BLaER1 treated with 17β-estradiol and CSF1 and Interleukin-3, amounts not matched to agents 10 nM and 100 nM (cell line): ENCODE data around the gene TCHP.
"Not testable (repeated sequence)": the region's sequence is repeated elsewhere in the genome, so short reads cannot be mapped to it uniquely, and the experiment has no call there.

Experiments used
- H3K27ac ChIP-seq, 11 experiments: shearing (Covaris generic); formaldehyde crosslinking; 2 replicates each; pipeline ENCODE4 v1.8.1; 2022
- H3K27me3 ChIP-seq, 11 experiments: shearing (Covaris generic); formaldehyde crosslinking; 2 replicates each; pipeline ENCODE4 v1.8.1; 2022
- H3K36me3 ChIP-seq, 11 experiments: shearing (Covaris generic); formaldehyde crosslinking; 2 replicates each; pipeline ENCODE4 v1.8.1; 2022
- H3K4me1 ChIP-seq, 10 experiments: shearing (Covaris generic); formaldehyde crosslinking; 2 replicates each; pipeline ENCODE4 v1.8.1; 2022
- H3K4me2 ChIP-seq, 11 experiments: shearing (Covaris generic); formaldehyde crosslinking; 2 replicates each; pipeline ENCODE4 v1.8.1; 2022
- H3K4me3 ChIP-seq, 10 experiments: shearing (Covaris generic); formaldehyde crosslinking; 2 replicates each; pipeline ENCODE4 v1.8.1; 2022
- H3K9ac ChIP-seq, 11 experiments: shearing (Covaris generic); formaldehyde crosslinking; 2 replicates each; pipeline ENCODE4 v1.8.1; 2022
- H3K9me3 ChIP-seq, 11 experiments: shearing (Covaris generic); formaldehyde crosslinking; replicated peaks in 1 of 11; 2 replicates each; pipeline ENCODE4 v1.8.1; 2022
- H4K20me1 ChIP-seq, 11 experiments: shearing (Covaris generic); formaldehyde crosslinking; 2 replicates each; pipeline ENCODE4 v1.8.1; 2022
- Cebpa-rat ChIP-seq, 11 experiments: shearing (Covaris generic); IDR thresholded peaks; 2 replicates each; pipeline ENCODE4 v1.8.1; 2022

The TCHP gene, protein sequence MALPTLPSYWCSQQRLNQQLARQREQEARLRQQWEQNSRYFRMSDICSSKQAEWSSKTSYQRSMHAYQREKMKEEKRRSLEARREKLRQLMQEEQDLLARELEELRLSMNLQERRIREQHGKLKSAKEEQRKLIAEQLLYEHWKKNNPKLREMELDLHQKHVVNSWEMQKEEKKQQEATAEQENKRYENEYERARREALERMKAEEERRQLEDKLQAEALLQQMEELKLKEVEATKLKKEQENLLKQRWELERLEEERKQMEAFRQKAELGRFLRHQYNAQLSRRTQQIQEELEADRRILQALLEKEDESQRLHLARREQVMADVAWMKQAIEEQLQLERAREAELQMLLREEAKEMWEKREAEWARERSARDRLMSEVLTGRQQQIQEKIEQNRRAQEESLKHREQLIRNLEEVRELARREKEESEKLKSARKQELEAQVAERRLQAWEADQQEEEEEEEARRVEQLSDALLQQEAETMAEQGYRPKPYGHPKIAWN

GRCh38 chr12:109899783-109900751, at the start of gene TCHP:
TSS of gene TCHP (plus strand) at chr12:109900274. CDS start at chr12:109903027, 2,753 bp downstream.
- H3K9me3 ChIP-seq: no peaks in the 10 kb centered on the region
- peak within 1 kb of the TSS; percentile 79 to 88 (median 80) for H3K4me3 ChIP-seq
- peak within 1 kb of the TSS; percentile 87 to 93 (median 90) for H3K9ac ChIP-seq
- H4K20me1 ChIP-seq: peaks cover 0 to 19% (median 0%) of the 10 kb centered on the region in 11 experiments; a peak in 5 of 22 replicates
- H3K4me2 ChIP-seq: peak within 1 kb of the TSS; percentile 90 to 97 (median 95)
- peaks cover 24 to 36% (median 27%) of the 10 kb centered on the region in 11 experiments for H3K36me3 ChIP-seq
- no peaks in the 10 kb centered on the region for H3K27me3 ChIP-seq
- peaks cover 17 to 30% (median 22%) of the 10 kb centered on the region in 10 experiments for H3K4me1 ChIP-seq
- no peak for TF ChIP-seq Cebpa-rat (IDR thresholded peaks at IDR 0.05)
- peak within 1 kb of the TSS; percentile 75 to 92 (median 89) for H3K27ac ChIP-seq

GRCh38 chr12:109850518-109850917, 49.6 kb upstream of the TCHP start:
- H3K9ac ChIP-seq, H4K20me1 ChIP-seq, H3K27me3 ChIP-seq, H3K27ac ChIP-seq, H3K9me3 ChIP-seq, H3K4me3 ChIP-seq: not testable (repeated sequence)
- H3K4me1 ChIP-seq: peaks cover 10 to 41% (median 25%) of the 10 kb centered on the region in 10 experiments
- peaks cover 12 to 34% (median 21%) of the 10 kb centered on the region in 11 experiments; a peak in 18 of 22 replicates for H3K36me3 ChIP-seq
- H3K4me2 ChIP-seq: 0 out of 22 replicates have a peak overlapping the region, but pooled peaks of 1 of the 11 experiments have one; percentile 22

- Histone ChIP-seq H3K4me2 (no peak overlapping the region), H3K9ac (no peak overlapping the region), H3K27ac (no peak overlapping the region), H3K9me3 (no peaks in the 10 kb centered on the region), H4K20me1 (peaks cover 0 to 5% (median 0%) of the 10 kb centered on the region in 11 experiments; a peak in 2 of 22 replicates), H3K27me3 (no peaks in the 10 kb centered on the region), H3K36me3 (peaks cover 22 to 68% (median 51%) of the 10 kb centered on the region in 11 experiments), H3K4me3 (no peak overlapping the region), H3K4me1 (peaks cover 0 to 12% (median 6%) of the 10 kb centered on the region in 10 experiments; a peak in 9 of 20 replicates)
- no peak for TF ChIP-seq Cebpa-rat (IDR thresholded peaks at IDR 0.05)
Observed at GRCh38 chr12:109855377-109855776, 44.7 kb upstream of the TCHP start.

DNA sequence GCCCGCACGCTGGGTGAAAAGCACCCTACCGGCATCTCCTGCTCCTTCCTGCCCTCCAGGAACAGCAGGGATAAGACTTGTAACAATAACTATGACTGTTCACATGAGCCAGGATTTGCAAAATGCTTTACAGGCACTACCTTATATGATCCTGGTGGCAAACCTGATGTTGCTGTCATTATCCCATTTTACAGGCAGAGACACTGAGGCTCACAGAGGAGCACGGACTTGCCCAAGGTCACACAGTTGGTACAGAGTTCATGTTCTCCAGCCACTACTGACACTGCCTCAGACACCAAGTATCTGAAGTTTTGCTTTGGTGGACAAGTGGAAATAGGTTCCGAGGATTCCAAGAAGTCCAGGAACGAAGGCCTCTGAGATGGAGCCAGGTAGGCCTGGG, 42.4 kb upstream of the TCHP start:
- Histone ChIP-seq H3K36me3 (peaks cover 22 to 76% (median 53%) of the 10 kb centered on the region in 11 experiments), H3K9me3 (no peaks in the 10 kb centered on the region), H3K4me2 (no peak overlapping the region), H4K20me1 (peaks cover 0 to 15% (median 0%) of the 10 kb centered on the region in 11 experiments; a peak in 5 of 22 replicates), H3K4me1 (peaks cover 0 to 8% (median 6%) of the 10 kb centered on the region in 10 experiments; a peak in 6 of 20 replicates), H3K27me3 (no peaks in the 10 kb centered on the region), H3K9ac (no peak overlapping the region), H3K27ac (no peak overlapping the region), H3K4me3 (no peak overlapping the region)
- no peak for TF ChIP-seq Cebpa-rat (IDR thresholded peaks at IDR 0.05)

DNA sequence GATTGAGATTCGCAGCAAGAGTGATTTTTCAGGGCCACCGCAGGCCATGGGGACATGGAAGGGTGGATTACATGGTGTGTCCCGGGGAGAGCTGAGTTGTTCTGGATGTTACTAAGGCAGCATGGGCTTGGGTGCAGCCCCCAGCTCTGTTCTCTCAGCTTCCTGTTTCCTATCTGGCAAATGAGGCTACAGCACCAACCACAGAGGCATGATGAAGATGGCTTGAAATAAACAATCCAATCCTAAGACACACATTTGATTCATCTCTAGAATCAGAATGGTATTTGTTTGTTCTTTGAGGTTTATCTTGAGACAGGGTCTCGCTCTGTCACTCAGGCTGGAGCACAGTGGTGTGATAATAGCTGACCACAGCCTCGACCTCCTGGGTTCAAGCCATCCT, 41.3 kb upstream of the TCHP start:
- H4K20me1 ChIP-seq: peaks cover 0 to 16% (median 4%) of the 10 kb centered on the region in 11 experiments; a peak in 10 of 22 replicates
- H3K4me1 ChIP-seq: peaks cover 0 to 10% (median 7%) of the 10 kb centered on the region in 10 experiments; a peak in 8 of 20 replicates

GRCh38 chr12:109860977-109861376, 39.1 kb upstream of the TCHP start:
- Histone ChIP-seq H3K4me3 (no peak overlapping the region), H3K9ac (no peak overlapping the region), H3K4me2 (no peak overlapping the region), H3K36me3 (peaks cover 9 to 51% (median 34%) of the 10 kb centered on the region in 11 experiments), H3K27me3 (no peaks in the 10 kb centered on the region), H3K4me1 (peaks cover 8 to 26% (median 19%) of the 10 kb centered on the region in 10 experiments; a peak in 18 of 20 replicates), H3K27ac (no peak overlapping the region), H4K20me1 (peaks cover 0 to 31% (median 12%) of the 10 kb centered on the region in 11 experiments; a peak in 12 of 22 replicates), H3K9me3 (no peaks in the 10 kb centered on the region)
- no peak for TF ChIP-seq Cebpa-rat (IDR thresholded peaks at IDR 0.05)

More for the DNA sequence above, 41.3 kb upstream of the TCHP start:
- H3K9me3 ChIP-seq: no peaks in the 10 kb centered on the region
- H3K4me2 ChIP-seq: peak overlapping the region in 1 of 11 experiments; percentile 36; a peak in 1 of 22 replicates
- no peaks in the 10 kb centered on the region for H3K27me3 ChIP-seq
- 0 out of 22 replicates have a peak overlapping the region, but pooled peaks of 1 of the 11 experiments have one; percentile 28 for H3K27ac ChIP-seq
- peaks cover 22 to 73% (median 53%) of the 10 kb centered on the region in 11 experiments for H3K36me3 ChIP-seq
- 0 out of 22 replicates have a peak overlapping the region, but pooled peaks of 1 of the 11 experiments have one; percentile 9 for H3K9ac ChIP-seq
- H3K4me3 ChIP-seq: no peak overlapping the region
- no peak for TF ChIP-seq Cebpa-rat (IDR thresholded peaks at IDR 0.05)

- no peak for TF ChIP-seq Cebpa-rat (IDR thresholded peaks at IDR 0.05)
- Histone ChIP-seq H3K4me3 (no peak overlapping the region), H3K36me3 (peaks cover 9 to 43% (median 28%) of the 10 kb centered on the region in 11 experiments), H3K4me1 (peaks cover 8 to 26% (median 19%) of the 10 kb centered on the region in 10 experiments; a peak in 18 of 20 replicates), H3K9ac (no peak overlapping the region), H3K27ac (no peak overlapping the region), H3K4me2 (no peak overlapping the region), H3K9me3 (no peaks in the 10 kb centered on the region), H3K27me3 (no peaks in the 10 kb centered on the region), H4K20me1 (peaks cover 0 to 32% (median 12%) of the 10 kb centered on the region in 11 experiments; a peak in 12 of 22 replicates)
Observed at GRCh38 chr12:109861689-109862314, 38.3 kb upstream of the TCHP start.

DNA sequence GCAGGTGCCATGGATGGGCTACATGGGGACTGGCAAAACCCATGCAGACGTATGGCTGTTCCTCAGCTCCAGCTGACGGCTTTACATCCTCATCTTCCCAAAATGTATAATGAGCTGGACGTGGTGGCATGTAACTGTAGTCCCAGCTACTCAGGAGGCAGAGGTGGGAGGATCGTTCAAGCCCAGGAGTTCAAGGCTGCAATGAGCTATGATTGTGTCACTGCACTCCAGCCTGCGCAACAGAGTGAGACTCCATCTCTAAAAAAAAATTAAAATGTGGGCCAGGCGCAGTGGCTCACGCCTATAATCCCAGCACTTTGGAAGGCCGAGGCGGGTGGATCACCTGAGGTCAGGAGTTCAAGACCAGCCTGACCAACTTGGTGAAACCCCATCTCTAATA, 37.6 kb upstream of the TCHP start:
- not testable (repeated sequence) for H3K9ac ChIP-seq, H3K9me3 ChIP-seq, H3K27me3 ChIP-seq, H3K4me3 ChIP-seq, H3K27ac ChIP-seq, H3K4me2 ChIP-seq
- Histone ChIP-seq H3K36me3 (peaks cover 5 to 36% (median 22%) of the 10 kb centered on the region in 11 experiments; a peak in 21 of 22 replicates), H3K4me1 (peaks cover 12 to 29% (median 20%) of the 10 kb centered on the region in 10 experiments), H4K20me1 (peaks cover 0 to 39% (median 12%) of the 10 kb centered on the region in 11 experiments; a peak in 12 of 22 replicates)
